Measurements from ENCODE around the gene SAP30. TPM values are rescaled to one million over a fixed set of nuclear protein-coding genes. Genes with fewer than 3 reads are reported as not detected.

The SAP30 gene
- total RNA-seq, 1 experiment from 2014 or later = 11.4 TPM

- intact Hi-C loops (cut with micrococcal nuclease; ENCODE audit: unreplicated experiment) = no loop called here
- no peaks in the 10 kb centered on the region for H3K79me2 ChIP-seq (ENCODE audit: low read depth)
- H3K9me2 ChIP-seq (ENCODE audit: insufficient read depth) = no peaks in the 10 kb centered on the region
- H4K20me1 ChIP-seq (ENCODE audit: insufficient read depth) = no peaks in the 10 kb centered on the region
- H3K27ac ChIP-seq = no peak overlapping the region
- H3F3A ChIP-seq (ENCODE audit: insufficient read depth, low read depth) = no peaks in the 10 kb centered on the region
- no peak for TF ChIP-seq CTCF (conservative IDR thresholded peaks at IDR 0.05)
- TF ChIP-seq EZH2 (IDR thresholded peaks at IDR 0.05; ENCODE audit: low read depth) = no peak
- H2AFZ ChIP-seq = no peak overlapping the region
- ChIA-PET POLR2A (ENCODE audit: unreplicated experiment) (no interaction called here), CTCF (no interaction called here)
- H3K4me2 ChIP-seq = no peak overlapping the region
- DNase-seq = no peak
- H3K9me3 ChIP-seq (ENCODE audit: insufficient read depth, low read depth) = no peaks in the 10 kb centered on the region
- no peaks in the 10 kb centered on the region for H3K27me3 ChIP-seq (ENCODE audit: insufficient read depth, low read depth)
- no peaks in the 10 kb centered on the region for H3K4me1 ChIP-seq (replicated peaks; ENCODE audit: insufficient read depth)
- H3K4me3 ChIP-seq = no peak overlapping the region
- no TSS peak for BruUV-seq (replicated peaks)
- no peaks in the 10 kb centered on the region for H3K36me3 ChIP-seq (ENCODE audit: low read depth)
Measured at GRCh38 chr4:173401063-173401462, 30.3 kb downstream of the SAP30 start.

- POLR2A ChIA-PET (ENCODE audit: unreplicated experiment) = no interaction called here
- CTCF ChIA-PET = no interaction called here
- Histone ChIP-seq H4K20me1 (ENCODE audit: insufficient read depth) (no peaks in the 10 kb centered on the region), H3K4me2 (no peak overlapping the region), H3K4me3 (no peak overlapping the region), H3K27me3 (ENCODE audit: insufficient read depth, low read depth) (no peaks in the 10 kb centered on the region), H2AFZ (no peak overlapping the region), H3F3A (ENCODE audit: insufficient read depth, low read depth) (no peaks in the 10 kb centered on the region), H3K9me3 (ENCODE audit: insufficient read depth, low read depth) (no peaks in the 10 kb centered on the region), H3K9me2 (ENCODE audit: insufficient read depth) (no peaks in the 10 kb centered on the region), H3K4me1 (replicated peaks; ENCODE audit: insufficient read depth) (no peaks in the 10 kb centered on the region), H3K36me3 (ENCODE audit: low read depth) (no peaks in the 10 kb centered on the region), H3K27ac (no peak overlapping the region), H3K79me2 (ENCODE audit: low read depth) (no peaks in the 10 kb centered on the region)
- no TSS peak for BruUV-seq (replicated peaks)
- DNase-seq = peak in 1 of 2 experiments; percentile 37
- intact Hi-C loops (cut with micrococcal nuclease; ENCODE audit: unreplicated experiment) = no loop called here
- no peak for TF ChIP-seq CTCF (conservative IDR thresholded peaks at IDR 0.05)
- TF ChIP-seq EZH2 (IDR thresholded peaks at IDR 0.05; ENCODE audit: low read depth) = no peak
Measured at GRCh38 chr4:173403051-173403450, 32.3 kb downstream of the SAP30 start.

- Histone ChIP-seq H3K36me3 (ENCODE audit: low read depth) (no peaks in the 10 kb centered on the region), H3K79me2 (ENCODE audit: low read depth) (no peaks in the 10 kb centered on the region), H3K9me3 (ENCODE audit: insufficient read depth, low read depth) (no peaks in the 10 kb centered on the region), H3K27me3 (ENCODE audit: insufficient read depth, low read depth) (no peaks in the 10 kb centered on the region), H3K4me2 (no peak overlapping the region), H4K20me1 (ENCODE audit: insufficient read depth) (no peaks in the 10 kb centered on the region), H3K4me3 (no peak overlapping the region), H3K27ac (no peak overlapping the region), H2AFZ (no peak overlapping the region), H3K4me1 (replicated peaks; ENCODE audit: insufficient read depth) (no peaks in the 10 kb centered on the region), H3F3A (ENCODE audit: insufficient read depth, low read depth) (no peaks in the 10 kb centered on the region), H3K9me2 (ENCODE audit: insufficient read depth) (no peaks in the 10 kb centered on the region)
- no peak for DNase-seq
- ChIA-PET POLR2A (ENCODE audit: unreplicated experiment) (no interaction called here), CTCF (no interaction called here)
- no TSS peak for BruUV-seq (replicated peaks)
- TF ChIP-seq EZH2 (IDR thresholded peaks at IDR 0.05; ENCODE audit: low read depth) (no peak), CTCF (conservative IDR thresholded peaks at IDR 0.05) (no peak)
- intact Hi-C loops (cut with micrococcal nuclease; ENCODE audit: unreplicated experiment) = no loop called here
Measured at GRCh38 chr4:173404296-173404865, 33.6 kb downstream of the SAP30 start.

All from PC-9 (cell line).